GM12891 (cell line): Measurements from ENCODE around the gene RUFY4.

Experiments used
- PAX5 ChIP-seq: IDR thresholded peaks from 2 replicates; pipeline ENCODE4 v1.6.1; 2011; ENCODE audit warnings: low read length, moderate library complexity, mild to moderate bottlenecking; ENCODE audit not compliant: insufficient read depth, severe bottlenecking
- POLR2A ChIP-seq: IDR thresholded peaks from 2 replicates; pipeline ENCODE4 v1.6.1; 2011; ENCODE audit warnings: low read depth, low read length, control low read depth
- POLR2AphosphoS5 ChIP-seq: IDR thresholded peaks from 2 replicates; pipeline ENCODE4 v1.6.1; 2011; ENCODE audit warnings: low read depth, low read length, control low read depth
- TAF1 ChIP-seq: IDR thresholded peaks from 2 replicates; pipeline ENCODE4 v1.6.1; 2011; ENCODE audit warnings: low read depth, low read length, control low read depth

DNA sequence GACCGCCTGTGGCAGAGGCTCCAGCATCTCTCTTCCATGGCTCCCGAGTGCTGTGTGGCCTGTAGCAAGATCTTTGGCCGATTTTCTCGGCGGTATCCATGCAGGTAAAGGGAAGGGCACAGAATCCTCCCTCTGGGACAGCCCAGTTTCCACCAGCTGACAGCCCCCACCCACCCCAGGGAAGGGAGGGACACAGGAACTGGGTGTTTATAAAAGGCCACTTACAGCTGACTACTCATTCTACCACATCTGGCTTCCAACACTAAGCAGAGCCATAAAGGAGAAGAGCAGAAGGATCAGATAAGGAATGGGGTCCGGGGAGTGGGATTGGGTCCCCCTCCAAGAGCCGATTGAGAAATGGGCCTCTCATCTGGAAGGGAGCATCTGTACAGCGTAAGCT, 20.2 kb downstream of the RUFY4 start:
- TF ChIP-seq POLR2A: no peak
- no peak for TF ChIP-seq TAF1
- no peak for TF ChIP-seq POLR2AphosphoS5
- no peak for TF ChIP-seq PAX5
